Measurements from ENCODE around the gene MACROD2. TPM values are rescaled to one million over a fixed set of nuclear protein-coding genes. Genes with fewer than 3 reads are reported as not detected.

Gene MACROD2
- polyA plus RNA-seq, 2 of the 4 experiments (the other 2 are of a cell fraction): 0.96 to 1.3 TPM

- TF ChIP-seq NFE2L2 (conservative IDR thresholded peaks at IDR 0.05; ENCODE audit: low read length) (no peak), NPAS2 (CRISPR knock-in tag; IDR thresholded peaks at IDR 0.05; ENCODE audit: borderline replicate concordance) (no peak), CHD4 (IDR thresholded peaks at IDR 0.05; ENCODE audit: borderline replicate concordance) (no peak), EHMT2 (IDR thresholded peaks at IDR 0.05; ENCODE audit: low read depth) (no peak), POLR2AphosphoS2 (conservative IDR thresholded peaks at IDR 0.05; ENCODE audit: low read length) (no peak), HEYL (CRISPR knock-in tag; IDR thresholded peaks at IDR 0.05) (no peak), RFX5 (IDR thresholded peaks at IDR 0.05) (no peak), FOSL2 (IDR thresholded peaks at IDR 0.05) (0 out of 2 replicates have a peak, but pooled peaks have one; percentile 10), FOSL2 (CRISPR knock-in tag; IDR thresholded peaks at IDR 0.05) (peak; percentile 71), JUN (IDR thresholded peaks at IDR 0.05) (peak in 1 of 2 experiments; percentile 50; a peak in 1 of 5 replicates), JUNB (IDR thresholded peaks at IDR 0.05) (peak; percentile 64; the same call in 1 of the 2 replicates), ZC3H11A (IDR thresholded peaks at IDR 0.05) (no peak), MYC (IDR thresholded peaks at IDR 0.05; ENCODE audit: borderline replicate concordance, low read length) (no peak), RAD21 (conservative IDR thresholded peaks at IDR 0.05 in 1 of 2, IDR thresholded peaks at IDR 0.05 in 1 of 2) (peak in 1 of 2 experiments; percentile 38; a peak in 4 of 5 replicates), EP300 (IDR thresholded peaks at IDR 0.05) (peak; percentile 59 to 60; a peak in 3 of 5 replicates), SREBF2 (IDR thresholded peaks at IDR 0.05) (no peak), SMC3 (IDR thresholded peaks at IDR 0.05) (0 out of 3 replicates have a peak, but pooled peaks have one; percentile 29), KDM5A (IDR thresholded peaks at IDR 0.05) (no peak), PHF8 (IDR thresholded peaks at IDR 0.05; ENCODE audit: borderline replicate concordance, low read depth) (no peak), ZFP36 (IDR thresholded peaks at IDR 0.05; ENCODE audit: borderline replicate concordance, partially characterized antibody) (no peak), MAFK (IDR thresholded peaks at IDR 0.05; ENCODE audit: partially characterized antibody) (no peak), ESRRA (IDR thresholded peaks at IDR 0.05; ENCODE audit: borderline replicate concordance, low read length) (no peak), HOXB5 (CRISPR knock-in tag; IDR thresholded peaks at IDR 0.05) (no peak), GATA3 (IDR thresholded peaks at IDR 0.05; ENCODE audit: borderline replicate concordance) (peak; percentile 92)
- TF ChIP-seq, protein P1, sequence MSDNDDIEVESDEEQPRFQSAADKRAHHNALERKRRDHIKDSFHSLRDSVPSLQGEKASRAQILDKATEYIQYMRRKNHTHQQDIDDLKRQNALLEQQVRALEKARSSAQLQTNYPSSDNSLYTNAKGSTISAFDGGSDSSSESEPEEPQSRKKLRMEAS (IDR thresholded peaks at IDR 0.05): no peak
- TF ChIP-seq, protein P2, sequence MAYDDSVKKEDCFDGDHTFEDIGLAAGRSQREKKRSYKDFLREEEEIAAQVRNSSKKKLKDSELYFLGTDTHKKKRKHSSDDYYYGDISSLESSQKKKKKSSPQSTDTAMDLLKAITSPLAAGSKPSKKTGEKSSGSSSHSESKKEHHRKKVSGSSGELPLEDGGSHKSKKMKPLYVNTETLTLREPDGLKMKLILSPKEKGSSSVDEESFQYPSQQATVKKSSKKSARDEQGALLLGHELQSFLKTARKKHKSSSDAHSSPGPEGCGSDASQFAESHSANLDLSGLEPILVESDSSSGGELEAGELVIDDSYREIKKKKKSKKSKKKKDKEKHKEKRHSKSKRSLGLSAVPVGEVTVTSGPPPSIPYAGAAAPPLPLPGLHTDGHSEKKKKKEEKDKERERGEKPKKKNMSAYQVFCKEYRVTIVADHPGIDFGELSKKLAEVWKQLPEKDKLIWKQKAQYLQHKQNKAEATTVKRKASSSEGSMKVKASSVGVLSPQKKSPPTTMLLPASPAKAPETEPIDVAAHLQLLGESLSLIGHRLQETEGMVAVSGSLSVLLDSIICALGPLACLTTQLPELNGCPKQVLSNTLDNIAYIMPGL (CRISPR knock-in tag; IDR thresholded peaks at IDR 0.05; ENCODE audit: borderline replicate concordance): no peak
- TF ChIP-seq, protein P3, sequence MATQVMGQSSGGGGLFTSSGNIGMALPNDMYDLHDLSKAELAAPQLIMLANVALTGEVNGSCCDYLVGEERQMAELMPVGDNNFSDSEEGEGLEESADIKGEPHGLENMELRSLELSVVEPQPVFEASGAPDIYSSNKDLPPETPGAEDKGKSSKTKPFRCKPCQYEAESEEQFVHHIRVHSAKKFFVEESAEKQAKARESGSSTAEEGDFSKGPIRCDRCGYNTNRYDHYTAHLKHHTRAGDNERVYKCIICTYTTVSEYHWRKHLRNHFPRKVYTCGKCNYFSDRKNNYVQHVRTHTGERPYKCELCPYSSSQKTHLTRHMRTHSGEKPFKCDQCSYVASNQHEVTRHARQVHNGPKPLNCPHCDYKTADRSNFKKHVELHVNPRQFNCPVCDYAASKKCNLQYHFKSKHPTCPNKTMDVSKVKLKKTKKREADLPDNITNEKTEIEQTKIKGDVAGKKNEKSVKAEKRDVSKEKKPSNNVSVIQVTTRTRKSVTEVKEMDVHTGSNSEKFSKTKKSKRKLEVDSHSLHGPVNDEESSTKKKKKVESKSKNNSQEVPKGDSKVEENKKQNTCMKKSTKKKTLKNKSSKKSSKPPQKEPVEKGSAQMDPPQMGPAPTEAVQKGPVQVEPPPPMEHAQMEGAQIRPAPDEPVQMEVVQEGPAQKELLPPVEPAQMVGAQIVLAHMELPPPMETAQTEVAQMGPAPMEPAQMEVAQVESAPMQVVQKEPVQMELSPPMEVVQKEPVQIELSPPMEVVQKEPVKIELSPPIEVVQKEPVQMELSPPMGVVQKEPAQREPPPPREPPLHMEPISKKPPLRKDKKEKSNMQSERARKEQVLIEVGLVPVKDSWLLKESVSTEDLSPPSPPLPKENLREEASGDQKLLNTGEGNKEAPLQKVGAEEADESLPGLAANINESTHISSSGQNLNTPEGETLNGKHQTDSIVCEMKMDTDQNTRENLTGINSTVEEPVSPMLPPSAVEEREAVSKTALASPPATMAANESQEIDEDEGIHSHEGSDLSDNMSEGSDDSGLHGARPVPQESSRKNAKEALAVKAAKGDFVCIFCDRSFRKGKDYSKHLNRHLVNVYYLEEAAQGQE (IDR thresholded peaks at IDR 0.05): no peak
- ChIA-PET POLR2A (no interaction called here), CTCF (no interaction called here)
- peak in 1 of 2 experiments; percentile 89 for DNase-seq (ENCODE audit: low read depth in 1 of 2, low spot score in 1 of 2)
- H3K4me2 ChIP-seq: peak overlapping the region; percentile 55
- H3K27ac ChIP-seq: peak overlapping the region; percentile 71 to 77
- H3K4me3 ChIP-seq: no peak overlapping the region
- peak; percentile 84 for FAIRE-seq
- H3K9me3 ChIP-seq: peaks cover 10% of the 10 kb centered on the region; the same call in 2 of the 3 replicates
- 25% methylated on average over 2 of the region's 2 CpGs for WGBS (ENCODE audit: missing lambda C conversion rate)
- peak; percentile 82 to 89 for ATAC-seq
- peaks cover 14% of the 10 kb centered on the region for H3K4me1 ChIP-seq
Observed at GRCh38 chr20:14775778-14776177, 780.5 kb downstream of the MACROD2 start.

Data from A549 (cell line).